Measurements from ENCODE around the gene NMNAT2.

GRCh38 chr1:183281039-183281438, 137.1 kb downstream of the NMNAT2 start:
- TF ChIP-seq REST (IDR thresholded peaks at IDR 0.05; ENCODE audit: insufficient read depth in 1 of 2, low read depth in 2 of 2, low read length in 1 of 2), result no peak
- TF ChIP-seq CTCF (IDR thresholded peaks at IDR 0.05), result no peak
- no peak for TF ChIP-seq SIN3A (IDR thresholded peaks at IDR 0.05; ENCODE audit: borderline replicate concordance, insufficient read depth, low read depth, low read length)
- TF ChIP-seq POLR2AphosphoS5 (IDR thresholded peaks at IDR 0.05; ENCODE audit: low read depth, low read length), result no peak

All from Panc1 (cell line).